ENCODE measurements around the gene SERPINB4.
"Not testable (repeated sequence)": the region's sequence is repeated elsewhere in the genome, so short reads cannot be mapped to it uniquely, and the experiment has no call there.

Gene SERPINB4

GRCh38 chr18:63644142-63644541, at the start of gene SERPINB4:
SERPINB4 (minus strand) TSS chr18:63644256; CDS start chr18:63643577, 679 bp downstream.
- DNase-seq (ENCODE audit: low read depth in 2 of 2) = not testable (repeated sequence)

GRCh38 chr18:63689064-63689463, 45.0 kb upstream of the SERPINB4 start:
- DNase-seq (ENCODE audit: low read depth in 2 of 2) = no peak

- no peak for DNase-seq (ENCODE audit: low read depth in 2 of 2)
Measured at GRCh38 chr18:63686871-63687270, 42.8 kb upstream of the SERPINB4 start.

GRCh38 chr18:63684718-63685117, 40.7 kb upstream of the SERPINB4 start:
- DNase-seq (ENCODE audit: low read depth in 2 of 2) = no peak

- DNase-seq (ENCODE audit: low read depth in 2 of 2) = no peak
Measured at GRCh38 chr18:63683890-63684289, 39.8 kb upstream of the SERPINB4 start.

GRCh38 chr18:63683152-63683551, 39.1 kb upstream of the SERPINB4 start:
- DNase-seq (ENCODE audit: low read depth in 2 of 2) = no peak

- DNase-seq (ENCODE audit: low read depth in 2 of 2) = no peak
Measured at GRCh38 chr18:63681449-63682340, 37.6 kb upstream of the SERPINB4 start.

GRCh38 chr18:63679820-63680606, 36.0 kb upstream of the SERPINB4 start:
- no peak for DNase-seq (ENCODE audit: low read depth in 2 of 2)

GRCh38 chr18:63677500-63678225, 33.6 kb upstream of the SERPINB4 start:
- no peak for DNase-seq (ENCODE audit: low read depth in 2 of 2)

- DNase-seq (ENCODE audit: low read depth in 2 of 2) = no peak
Measured at GRCh38 chr18:63676526-63677323, 32.7 kb upstream of the SERPINB4 start.

GRCh38 chr18:63664571-63664970, 20.5 kb upstream of the SERPINB4 start:
- no peak for DNase-seq (ENCODE audit: low read depth in 2 of 2)

GRCh38 chr18:63661750-63662149, 17.7 kb upstream of the SERPINB4 start, which contains the start of gene SERPINB3:
SERPINB3 (minus strand) TSS chr18:63661893; CDS start chr18:63661216, 677 bp downstream.
- DNase-seq (ENCODE audit: low read depth in 2 of 2) = not testable (repeated sequence)

GRCh38 chr18:63658920-63659319, 14.9 kb upstream of the SERPINB4 start:
- not testable (repeated sequence) for DNase-seq (ENCODE audit: low read depth in 2 of 2)

- DNase-seq (ENCODE audit: low read depth in 2 of 2) = not testable (repeated sequence)
Measured at GRCh38 chr18:63650271-63650670, 6.2 kb upstream of the SERPINB4 start.

GRCh38 chr18:63648241-63648640, 4.2 kb upstream of the SERPINB4 start:
- no peak for DNase-seq (ENCODE audit: low read depth in 2 of 2)

GRCh38 chr18:63646936-63647335, 2.9 kb upstream of the SERPINB4 start:
- DNase-seq (ENCODE audit: low read depth in 2 of 2) = no peak

GRCh38 chr18:63644694-63645093, 638 bp upstream of the SERPINB4 start:
- not testable (repeated sequence) for DNase-seq (ENCODE audit: low read depth in 2 of 2)

GRCh38 chr18:63642668-63643356, 1.2 kb downstream of the SERPINB4 start:
- DNase-seq (ENCODE audit: low read depth in 2 of 2) = not testable (repeated sequence)

GRCh38 chr18:63641157-63641680, 2.8 kb downstream of the SERPINB4 start:
- DNase-seq (ENCODE audit: low read depth in 2 of 2) = not testable (repeated sequence)

- no peak for DNase-seq (ENCODE audit: low read depth in 2 of 2)
Measured at GRCh38 chr18:63637703-63638102, 6.4 kb downstream of the SERPINB4 start.
